Mammary microvascular endothelial cell (primary cell): ENCODE measurements around the gene DDX3X. TPM values are rescaled to one million over a fixed set of nuclear protein-coding genes. Genes with fewer than 3 reads are reported as not detected.

Source experiments
- total RNA-seq: library from RNA; depleted of rRNA; stranded (reverse); fragments of >200 nt; gene quantifications from 2 replicates; pipeline ENCODE4 v1.2.3, GENCODE V29; 2015

The DDX3X gene
- total RNA-seq: 233 and 266 TPM in 2 replicates

GRCh38 chrX:41333744-41334362 is at the start of gene DDX3X:
TSS of gene DDX3X (plus strand) at chrX:41334162. CDS start at chrX:41334253, 91 bp downstream.

Other genes with a start within 250 kb of the DDX3X start
- 49.8 and 51.4 TPM in 2 replicates for gene USP9X, start 248.7 kb upstream of the DDX3X start, total RNA-seq
- not detected in 2 replicates for gene NYX, start 113.2 kb downstream of the DDX3X start, total RNA-seq